ENCODE measurements around the gene ST8SIA5.

Gene ST8SIA5

GRCh38 chr18:46657115-46657955, 99.5 kb downstream of the ST8SIA5 start, which contains the start of gene LOXHD1:
TSS of gene LOXHD1 (minus strand) at chr18:46657220. CDS start at chr18:46657033, 187 bp downstream.
- DNase-seq (ENCODE audit: low read depth, low spot score), result no peak
- CTCF ChIA-PET, result interaction anchor here (0.6 to 9.0 kb wide), 40 partner anchors 10 to 584 kb away, joined by 3 to 207 read pairs (median 4); partner anchors contain the start of gene ATP5F1A
- TF ChIP-seq CTCF (IDR thresholded peaks at IDR 0.05; ENCODE audit: insufficient read depth, low read length, missing control alignments), result no peak
- no peak within 1 kb of the TSS for H3K4me3 ChIP-seq (ENCODE audit: low read depth, low read length)
- POLR2A ChIA-PET, result interaction anchor here (0.7 kb wide), 1 partner anchor 391 kb away, joined by 3 read pairs; no protein-coding TSS in a partner anchor

GRCh38 chr18:46656326-46657114, 100.3 kb downstream of the ST8SIA5 start:
- CTCF ChIA-PET, result interaction anchor here (1.4 to 9.0 kb wide), 8 partner anchors 9 to 521 kb away, joined by 4 to 207 read pairs (median 14); a partner anchor contains a TSS
- TF ChIP-seq CTCF (IDR thresholded peaks at IDR 0.05; ENCODE audit: insufficient read depth, low read length, missing control alignments), result no peak
- no peak overlapping the region for H3K4me3 ChIP-seq (ENCODE audit: low read depth, low read length)
- no peak for DNase-seq (ENCODE audit: low read depth, low spot score)
- POLR2A ChIA-PET, result no interaction called here

- TF ChIP-seq CTCF (IDR thresholded peaks at IDR 0.05; ENCODE audit: insufficient read depth, low read length, missing control alignments), result no peak
- DNase-seq (ENCODE audit: low read depth, low spot score), result no peak
- CTCF ChIA-PET, result interaction anchor here (1.0 to 2.1 kb wide), 2 partner anchors 371 to 479 kb away, joined by 5 to 9 read pairs; a partner anchor contains a TSS
- POLR2A ChIA-PET, result no interaction called here
- H3K4me3 ChIP-seq (ENCODE audit: low read depth, low read length), result no peak overlapping the region
Observed at GRCh38 chr18:46652372-46652771, 104.5 kb downstream of the ST8SIA5 start.

GRCh38 chr18:46650681-46651080, 106.2 kb downstream of the ST8SIA5 start:
- POLR2A ChIA-PET, result no interaction called here
- no peak for TF ChIP-seq CTCF (IDR thresholded peaks at IDR 0.05; ENCODE audit: insufficient read depth, low read length, missing control alignments)
- CTCF ChIA-PET, result no interaction called here
- DNase-seq (ENCODE audit: low read depth, low spot score), result no peak
- no peak overlapping the region for H3K4me3 ChIP-seq (ENCODE audit: low read depth, low read length)

- CTCF ChIA-PET, result interaction anchor here (3.5 kb wide), 1 partner anchor 9 kb away, joined by 22 read pairs; the partner anchor contains the start of gene LOXHD1
- POLR2A ChIA-PET, result no interaction called here
Observed at GRCh38 chr18:46649071-46649862, 107.6 kb downstream of the ST8SIA5 start.

More at GRCh38 chr18:46649071-46649862, 107.6 kb downstream of the ST8SIA5 start:
- no peak for DNase-seq (ENCODE audit: low read depth, low spot score)
- no peak for TF ChIP-seq CTCF (IDR thresholded peaks at IDR 0.05; ENCODE audit: insufficient read depth, low read length, missing control alignments)
- no peak overlapping the region for H3K4me3 ChIP-seq (ENCODE audit: low read depth, low read length)

All from AG04449 (cell line).